ENCODE data around the gene GAMT. TPM values are rescaled to one million over a fixed set of nuclear protein-coding genes. Genes with fewer than 3 reads are reported as not detected.

GAMT gene
- total and polyA plus RNA-seq, 2 of the 13 experiments (the other 11 are each of a cell fraction or from before 2014, with no cell fraction given), result 115 to 124 TPM

DNA sequence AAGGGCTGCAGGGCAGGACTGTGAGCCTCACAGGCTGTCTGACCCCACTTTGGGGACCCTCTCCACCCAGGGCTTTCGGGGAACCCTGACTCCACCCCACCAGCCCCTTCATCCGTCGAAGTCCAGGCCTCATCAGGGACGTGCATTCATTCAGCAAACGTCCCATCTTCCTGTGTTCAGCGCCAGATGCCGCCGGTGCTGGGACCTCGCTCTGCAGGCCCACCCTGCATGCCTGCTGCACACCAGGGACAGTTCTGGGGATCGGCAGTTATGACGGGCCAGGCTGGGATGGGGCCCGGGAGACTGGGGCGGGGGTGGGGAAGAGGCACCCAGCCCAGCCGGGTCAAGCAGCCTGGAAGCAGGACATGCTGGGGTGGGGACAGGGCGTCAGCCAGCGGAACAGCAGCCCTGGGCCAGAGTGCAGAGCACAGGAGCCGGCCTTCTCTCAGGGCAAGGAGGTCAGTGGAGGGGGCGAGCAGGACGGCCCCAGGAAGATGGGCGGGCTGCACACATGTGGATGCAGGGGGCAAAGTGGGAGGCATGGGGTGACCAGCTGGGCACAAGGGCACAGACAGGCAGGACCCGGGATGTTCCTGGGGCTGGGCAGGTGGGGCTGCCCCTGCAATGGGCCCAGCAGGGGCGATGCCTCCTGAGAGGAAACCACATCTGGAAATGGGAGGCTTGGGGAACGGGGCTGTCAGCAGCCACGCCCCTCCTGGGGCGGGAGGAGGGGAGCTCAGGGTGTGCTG lies 5.1 kb downstream of the GAMT start (continued):
- TF ChIP-seq, protein P1, sequence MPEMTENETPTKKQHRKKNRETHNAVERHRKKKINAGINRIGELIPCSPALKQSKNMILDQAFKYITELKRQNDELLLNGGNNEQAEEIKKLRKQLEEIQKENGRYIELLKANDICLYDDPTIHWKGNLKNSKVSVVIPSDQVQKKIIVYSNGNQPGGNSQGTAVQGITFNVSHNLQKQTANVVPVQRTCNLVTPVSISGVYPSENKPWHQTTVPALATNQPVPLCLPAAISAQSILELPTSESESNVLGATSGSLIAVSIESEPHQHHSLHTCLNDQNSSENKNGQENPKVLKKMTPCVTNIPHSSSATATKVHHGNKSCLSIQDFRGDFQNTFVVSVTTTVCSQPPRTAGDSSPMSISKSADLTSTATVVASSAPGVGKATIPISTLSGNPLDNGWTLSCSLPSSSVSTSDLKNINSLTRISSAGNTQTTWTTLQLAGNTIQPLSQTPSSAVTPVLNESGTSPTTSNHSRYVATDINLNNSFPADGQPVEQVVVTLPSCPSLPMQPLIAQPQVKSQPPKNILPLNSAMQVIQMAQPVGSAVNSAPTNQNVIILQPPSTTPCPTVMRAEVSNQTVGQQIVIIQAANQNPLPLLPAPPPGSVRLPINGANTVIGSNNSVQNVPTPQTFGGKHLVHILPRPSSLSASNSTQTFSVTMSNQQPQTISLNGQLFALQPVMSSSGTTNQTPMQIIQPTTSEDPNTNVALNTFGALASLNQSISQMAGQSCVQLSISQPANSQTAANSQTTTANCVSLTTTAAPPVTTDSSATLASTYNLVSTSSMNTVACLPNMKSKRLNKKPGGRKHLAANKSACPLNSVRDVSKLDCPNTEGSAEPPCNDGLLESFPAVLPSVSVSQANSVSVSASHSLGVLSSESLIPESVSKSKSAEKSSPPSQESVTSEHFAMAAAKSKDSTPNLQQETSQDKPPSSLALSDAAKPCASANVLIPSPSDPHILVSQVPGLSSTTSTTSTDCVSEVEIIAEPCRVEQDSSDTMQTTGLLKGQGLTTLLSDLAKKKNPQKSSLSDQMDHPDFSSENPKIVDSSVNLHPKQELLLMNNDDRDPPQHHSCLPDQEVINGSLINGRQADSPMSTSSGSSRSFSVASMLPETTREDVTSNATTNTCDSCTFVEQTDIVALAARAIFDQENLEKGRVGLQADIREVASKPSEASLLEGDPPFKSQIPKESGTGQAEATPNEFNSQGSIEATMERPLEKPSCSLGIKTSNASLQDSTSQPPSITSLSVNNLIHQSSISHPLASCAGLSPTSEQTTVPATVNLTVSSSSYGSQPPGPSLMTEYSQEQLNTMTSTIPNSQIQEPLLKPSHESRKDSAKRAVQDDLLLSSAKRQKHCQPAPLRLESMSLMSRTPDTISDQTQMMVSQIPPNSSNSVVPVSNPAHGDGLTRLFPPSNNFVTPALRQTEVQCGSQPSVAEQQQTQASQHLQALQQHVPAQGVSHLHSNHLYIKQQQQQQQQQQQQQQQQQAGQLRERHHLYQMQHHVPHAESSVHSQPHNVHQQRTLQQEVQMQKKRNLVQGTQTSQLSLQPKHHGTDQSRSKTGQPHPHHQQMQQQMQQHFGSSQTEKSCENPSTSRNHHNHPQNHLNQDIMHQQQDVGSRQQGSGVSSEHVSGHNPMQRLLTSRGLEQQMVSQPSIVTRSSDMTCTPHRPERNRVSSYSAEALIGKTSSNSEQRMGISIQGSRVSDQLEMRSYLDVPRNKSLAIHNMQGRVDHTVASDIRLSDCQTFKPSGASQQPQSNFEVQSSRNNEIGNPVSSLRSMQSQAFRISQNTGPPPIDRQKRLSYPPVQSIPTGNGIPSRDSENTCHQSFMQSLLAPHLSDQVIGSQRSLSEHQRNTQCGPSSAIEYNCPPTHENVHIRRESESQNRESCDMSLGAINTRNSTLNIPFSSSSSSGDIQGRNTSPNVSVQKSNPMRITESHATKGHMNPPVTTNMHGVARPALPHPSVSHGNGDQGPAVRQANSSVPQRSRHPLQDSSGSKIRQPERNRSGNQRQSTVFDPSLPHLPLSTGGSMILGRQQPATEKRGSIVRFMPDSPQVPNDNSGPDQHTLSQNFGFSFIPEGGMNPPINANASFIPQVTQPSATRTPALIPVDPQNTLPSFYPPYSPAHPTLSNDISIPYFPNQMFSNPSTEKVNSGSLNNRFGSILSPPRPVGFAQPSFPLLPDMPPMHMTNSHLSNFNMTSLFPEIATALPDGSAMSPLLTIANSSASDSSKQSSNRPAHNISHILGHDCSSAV (CRISPR knock-in tag; IDR thresholded peaks at IDR 0.05; ENCODE audit: borderline replicate concordance), result no peak
- TF ChIP-seq ELF1 (CRISPR knock-in tag; IDR thresholded peaks at IDR 0.05) (no peak), ZBTB7B (CRISPR knock-in tag; IDR thresholded peaks at IDR 0.05) (no peak), LCORL (IDR thresholded peaks at IDR 0.05) (no peak), LCORL (CRISPR knock-in tag; IDR thresholded peaks at IDR 0.05) (0 out of 2 replicates have a peak, but pooled peaks have one; percentile 7), REL (CRISPR knock-in tag; conservative IDR thresholded peaks at IDR 0.05) (no peak), FOXK1 (CRISPR knock-in tag; IDR thresholded peaks at IDR 0.05; ENCODE audit: borderline replicate concordance, low read depth) (no peak)
- TF ChIP-seq, protein P2, sequence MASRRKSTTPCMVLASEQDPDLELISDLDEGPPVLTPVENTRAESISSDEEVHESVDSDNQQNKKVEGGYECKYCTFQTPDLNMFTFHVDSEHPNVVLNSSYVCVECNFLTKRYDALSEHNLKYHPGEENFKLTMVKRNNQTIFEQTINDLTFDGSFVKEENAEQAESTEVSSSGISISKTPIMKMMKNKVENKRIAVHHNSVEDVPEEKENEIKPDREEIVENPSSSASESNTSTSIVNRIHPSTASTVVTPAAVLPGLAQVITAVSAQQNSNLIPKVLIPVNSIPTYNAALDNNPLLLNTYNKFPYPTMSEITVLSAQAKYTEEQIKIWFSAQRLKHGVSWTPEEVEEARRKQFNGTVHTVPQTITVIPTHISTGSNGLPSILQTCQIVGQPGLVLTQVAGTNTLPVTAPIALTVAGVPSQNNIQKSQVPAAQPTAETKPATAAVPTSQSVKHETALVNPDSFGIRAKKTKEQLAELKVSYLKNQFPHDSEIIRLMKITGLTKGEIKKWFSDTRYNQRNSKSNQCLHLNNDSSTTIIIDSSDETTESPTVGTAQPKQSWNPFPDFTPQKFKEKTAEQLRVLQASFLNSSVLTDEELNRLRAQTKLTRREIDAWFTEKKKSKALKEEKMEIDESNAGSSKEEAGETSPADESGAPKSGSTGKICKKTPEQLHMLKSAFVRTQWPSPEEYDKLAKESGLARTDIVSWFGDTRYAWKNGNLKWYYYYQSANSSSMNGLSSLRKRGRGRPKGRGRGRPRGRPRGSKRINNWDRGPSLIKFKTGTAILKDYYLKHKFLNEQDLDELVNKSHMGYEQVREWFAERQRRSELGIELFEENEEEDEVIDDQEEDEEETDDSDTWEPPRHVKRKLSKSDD (CRISPR knock-in tag; IDR thresholded peaks at IDR 0.05; ENCODE audit: low read depth), result no peak
- TF ChIP-seq, protein P3, sequence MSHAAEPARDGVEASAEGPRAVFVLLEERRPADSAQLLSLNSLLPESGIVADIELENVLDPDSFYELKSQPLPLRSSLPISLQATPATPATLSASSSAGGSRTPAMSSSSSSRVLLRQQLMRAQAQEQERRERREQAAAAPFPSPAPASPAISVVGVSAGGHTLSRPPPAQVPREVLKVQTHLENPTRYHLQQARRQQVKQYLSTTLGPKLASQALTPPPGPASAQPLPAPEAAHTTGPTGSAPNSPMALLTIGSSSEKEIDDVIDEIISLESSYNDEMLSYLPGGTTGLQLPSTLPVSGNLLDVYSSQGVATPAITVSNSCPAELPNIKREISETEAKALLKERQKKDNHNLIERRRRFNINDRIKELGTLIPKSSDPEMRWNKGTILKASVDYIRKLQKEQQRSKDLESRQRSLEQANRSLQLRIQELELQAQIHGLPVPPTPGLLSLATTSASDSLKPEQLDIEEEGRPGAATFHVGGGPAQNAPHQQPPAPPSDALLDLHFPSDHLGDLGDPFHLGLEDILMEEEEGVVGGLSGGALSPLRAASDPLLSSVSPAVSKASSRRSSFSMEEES (CRISPR knock-in tag; IDR thresholded peaks at IDR 0.05), result no peak
- TF ChIP-seq, protein P4, sequence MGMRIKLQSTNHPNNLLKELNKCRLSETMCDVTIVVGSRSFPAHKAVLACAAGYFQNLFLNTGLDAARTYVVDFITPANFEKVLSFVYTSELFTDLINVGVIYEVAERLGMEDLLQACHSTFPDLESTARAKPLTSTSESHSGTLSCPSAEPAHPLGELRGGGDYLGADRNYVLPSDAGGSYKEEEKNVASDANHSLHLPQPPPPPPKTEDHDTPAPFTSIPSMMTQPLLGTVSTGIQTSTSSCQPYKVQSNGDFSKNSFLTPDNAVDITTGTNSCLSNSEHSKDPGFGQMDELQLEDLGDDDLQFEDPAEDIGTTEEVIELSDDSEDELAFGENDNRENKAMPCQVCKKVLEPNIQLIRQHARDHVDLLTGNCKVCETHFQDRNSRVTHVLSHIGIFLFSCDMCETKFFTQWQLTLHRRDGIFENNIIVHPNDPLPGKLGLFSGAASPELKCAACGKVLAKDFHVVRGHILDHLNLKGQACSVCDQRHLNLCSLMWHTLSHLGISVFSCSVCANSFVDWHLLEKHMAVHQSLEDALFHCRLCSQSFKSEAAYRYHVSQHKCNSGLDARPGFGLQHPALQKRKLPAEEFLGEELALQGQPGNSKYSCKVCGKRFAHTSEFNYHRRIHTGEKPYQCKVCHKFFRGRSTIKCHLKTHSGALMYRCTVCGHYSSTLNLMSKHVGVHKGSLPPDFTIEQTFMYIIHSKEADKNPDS (CRISPR knock-in tag; IDR thresholded peaks at IDR 0.05), result no peak
- TF ChIP-seq, protein P5, sequence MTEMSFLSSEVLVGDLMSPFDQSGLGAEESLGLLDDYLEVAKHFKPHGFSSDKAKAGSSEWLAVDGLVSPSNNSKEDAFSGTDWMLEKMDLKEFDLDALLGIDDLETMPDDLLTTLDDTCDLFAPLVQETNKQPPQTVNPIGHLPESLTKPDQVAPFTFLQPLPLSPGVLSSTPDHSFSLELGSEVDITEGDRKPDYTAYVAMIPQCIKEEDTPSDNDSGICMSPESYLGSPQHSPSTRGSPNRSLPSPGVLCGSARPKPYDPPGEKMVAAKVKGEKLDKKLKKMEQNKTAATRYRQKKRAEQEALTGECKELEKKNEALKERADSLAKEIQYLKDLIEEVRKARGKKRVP (CRISPR knock-in tag; IDR thresholded peaks at IDR 0.05), result no peak

All from HepG2 (cell line).